ENCODE measurements around the gene FHOD3.
"Not testable (repeated sequence)": the region's sequence is repeated elsewhere in the genome, so short reads cannot be mapped to it uniquely, and the experiment has no call there.

FHOD3 gene

GRCh38 chr18:36816096-36816495 is 518.6 kb downstream of the FHOD3 start:
- not testable (repeated sequence) for DNase-seq

DNA sequence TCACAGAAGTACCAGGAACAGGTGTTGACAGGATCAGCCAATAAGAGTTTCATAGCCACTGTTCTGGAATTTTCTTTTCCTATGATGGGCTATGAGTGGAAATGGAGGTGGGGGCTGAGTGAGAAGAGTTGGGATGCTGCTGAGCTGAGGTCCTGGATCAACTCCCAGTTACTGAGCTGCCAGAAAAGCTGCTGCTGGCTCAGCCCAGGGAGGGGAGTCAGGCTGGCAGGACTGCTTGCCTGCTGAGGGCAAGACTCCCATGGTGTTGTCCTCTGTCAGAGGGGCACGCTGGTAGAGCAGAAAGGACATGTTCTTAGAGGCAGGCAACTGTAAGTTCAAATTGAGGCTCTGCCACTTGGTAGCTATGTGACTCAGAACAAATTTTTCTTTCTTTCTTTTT is 519.5 kb downstream of the FHOD3 start:
- DNase-seq, result no peak

DNA sequence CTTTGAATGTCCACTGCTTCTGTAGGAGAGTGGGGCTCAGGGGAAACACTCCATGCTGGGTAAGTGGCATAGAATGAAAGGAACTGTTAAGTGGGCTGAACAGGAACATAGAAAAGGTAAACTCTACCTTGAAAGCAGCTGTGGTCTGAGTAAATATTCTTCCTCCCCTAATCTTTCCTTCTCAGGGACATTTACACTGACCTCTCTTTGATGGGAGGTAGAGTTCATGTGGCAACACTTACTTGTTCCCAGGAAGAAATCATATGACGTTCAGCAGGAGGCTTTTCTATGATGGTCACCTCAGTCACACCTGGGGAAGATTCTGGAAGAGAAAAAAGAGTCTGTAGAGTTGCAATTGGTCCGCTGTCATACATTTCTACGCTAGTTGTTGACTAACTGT is 521.1 kb downstream of the FHOD3 start:
- peak; percentile 45 for DNase-seq

- no peak for DNase-seq
Observed at GRCh38 chr18:36819621-36820020, 522.1 kb downstream of the FHOD3 start.

DNA sequence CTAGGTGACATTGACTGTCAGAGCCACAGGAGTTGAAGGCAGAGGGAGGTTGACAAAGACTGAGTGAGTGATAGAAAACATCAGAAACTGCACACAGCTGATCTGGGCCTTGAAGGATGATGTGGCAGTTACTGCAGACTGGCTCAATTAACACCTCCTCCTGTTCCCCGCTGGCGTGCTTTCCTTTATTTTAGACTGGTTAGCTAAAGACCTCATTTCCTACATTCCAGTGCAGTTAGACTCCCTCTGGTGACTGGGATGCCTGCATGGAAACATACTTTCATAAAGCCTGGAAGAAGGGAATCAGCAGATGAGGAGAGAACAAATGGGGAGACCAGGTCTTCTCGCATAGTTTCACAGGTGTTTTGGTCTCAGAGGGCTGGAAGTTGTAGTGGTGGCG is 524.2 kb downstream of the FHOD3 start:
- DNase-seq, result no peak

- DNase-seq, result no peak
Observed at GRCh38 chr18:36825526-36825925, 528.0 kb downstream of the FHOD3 start.

DNA sequence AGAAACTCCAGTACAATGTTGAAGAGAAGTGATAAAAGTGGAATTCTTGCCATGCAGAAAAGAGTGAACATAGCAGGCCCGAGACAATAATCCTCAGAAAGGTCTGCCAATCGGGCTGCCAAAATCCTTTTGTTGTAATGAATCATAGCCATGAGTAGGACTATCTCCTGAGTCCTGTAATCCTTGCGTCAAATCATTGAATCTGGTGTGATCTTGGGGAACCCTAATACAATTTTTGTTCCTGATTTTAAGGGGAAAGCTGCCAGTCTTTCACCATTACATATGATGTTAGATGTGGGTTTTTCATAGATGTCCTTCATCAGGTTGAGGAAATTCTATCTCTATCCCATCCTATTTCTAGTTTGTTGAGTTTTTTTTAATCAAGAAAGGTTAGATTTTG is 529.0 kb downstream of the FHOD3 start:
- DNase-seq, result no peak

- no peak for DNase-seq
Observed at GRCh38 chr18:36828157-36828629, 530.7 kb downstream of the FHOD3 start.

DNA sequence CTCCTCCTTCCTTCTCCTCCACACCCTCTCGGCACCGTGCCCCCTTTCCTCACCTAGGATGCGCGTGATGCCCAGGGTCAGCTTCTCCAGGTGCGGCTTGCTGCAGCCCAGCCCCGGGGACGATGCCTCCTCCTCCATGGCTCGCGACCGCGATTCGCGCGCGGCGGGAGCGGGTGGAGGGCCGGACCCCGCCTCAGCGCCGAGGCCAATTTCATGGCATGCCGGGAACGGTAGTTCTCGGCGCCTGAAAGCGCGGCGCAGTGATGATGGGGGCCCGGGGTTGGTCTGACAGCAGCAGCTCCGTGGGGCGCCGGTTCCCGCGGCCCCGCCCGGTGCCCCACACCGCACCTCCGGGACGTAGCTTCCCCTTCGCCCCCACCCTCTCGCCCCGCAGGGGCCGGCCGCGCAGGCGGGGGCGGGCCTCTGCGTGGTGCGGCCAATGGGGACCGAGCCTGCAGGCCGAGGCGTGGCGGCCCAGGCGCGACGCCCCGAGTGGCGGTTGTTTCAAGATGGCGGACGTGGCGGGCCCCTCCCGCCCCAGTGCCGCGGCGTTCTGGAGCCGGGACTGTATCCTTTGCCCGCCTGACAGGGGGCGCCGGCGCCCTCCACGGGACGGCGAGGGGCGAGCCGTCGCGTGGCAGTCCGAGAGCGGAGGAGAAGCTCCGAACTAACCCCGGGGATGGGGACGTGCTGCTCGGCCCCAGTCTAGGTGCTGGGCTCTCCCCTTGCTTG is 531.3 kb downstream of the FHOD3 start, which contains the start of the genes KIAA1328 and TPGS2:
TSS of gene KIAA1328 (plus strand) at position 498 of the 732 bp plus-strand sequence. CDS start at position 510, 12 bp downstream.
TSS of gene TPGS2 (minus strand) at position 373 of the 732 bp plus-strand sequence. CDS start at position 138, 235 bp downstream.
- DNase-seq, result peak; percentile 99
